HG03060 (cell line): ENCODE measurements around the gene RPS8.
A peak's percentile ranks its signal among the peaks of the same experiment; 100 is the strongest.
"Not testable (repeated sequence)": the region's sequence is repeated elsewhere in the genome, so short reads cannot be mapped to it uniquely, and the experiment has no call there.

Source experiments
- ATAC-seq: cut with Tn5 transposase; IDR thresholded peaks from one replicate; pipeline ENCODE4 v1.9.1; 2021; ENCODE audit warnings: low read depth, moderate number of reproducible peaks; ENCODE audit not compliant: unreplicated experiment

RPS8 gene

GRCh38 chr1:44801491-44802305 lies 26.4 kb downstream of the RPS8 start:
- no peak for ATAC-seq

GRCh38 chr1:44802306-44803061 lies 27.1 kb downstream of the RPS8 start:
- no peak for ATAC-seq

- no peak for ATAC-seq
These were observed 27.6 kb downstream of the RPS8 start for GRCh38 chr1:44803062-44803311.

- no peak for ATAC-seq
These were observed 28.2 kb downstream of the RPS8 start for GRCh38 chr1:44803312-44804095.

- ATAC-seq: no peak
These were observed 30.1 kb downstream of the RPS8 start for GRCh38 chr1:44805311-44806024.

GRCh38 chr1:44806025-44806703 lies 30.8 kb downstream of the RPS8 start:
- no peak for ATAC-seq

GRCh38 chr1:44806704-44807363 lies 31.5 kb downstream of the RPS8 start, which contains the start of gene DYNLT4:
TSS of gene DYNLT4 (minus strand) at chr1:44807351. CDS start at chr1:44806668, 683 bp downstream.
- no peak for ATAC-seq

- no peak for ATAC-seq
These were observed 32.2 kb downstream of the RPS8 start for GRCh38 chr1:44807364-44808062.

- ATAC-seq: no peak
These were observed 33.0 kb downstream of the RPS8 start, which contains the start of gene BTBD19 for GRCh38 chr1:44808063-44808937. TSS of gene BTBD19 (plus strand) at chr1:44808523. CDS start at chr1:44808821, 298 bp downstream.

- peak; percentile 25 for ATAC-seq
These were observed 33.9 kb downstream of the RPS8 start for GRCh38 chr1:44808938-44809917.

GRCh38 chr1:44810101-44810761 lies 34.9 kb downstream of the RPS8 start:
- ATAC-seq: no peak

GRCh38 chr1:44810762-44811105 lies 35.4 kb downstream of the RPS8 start:
- not testable (repeated sequence) for ATAC-seq

GRCh38 chr1:44811234-44811633 lies 35.9 kb downstream of the RPS8 start:
- ATAC-seq: no peak

GRCh38 chr1:44812822-44813543 lies 37.6 kb downstream of the RPS8 start:
- ATAC-seq: no peak

GRCh38 chr1:44815926-44816325 lies 40.6 kb downstream of the RPS8 start:
- ATAC-seq: not testable (repeated sequence)

- no peak for ATAC-seq
These were observed 42.0 kb downstream of the RPS8 start for GRCh38 chr1:44817307-44817706.
